ENCODE data around the gene RAD51AP1.

RAD51AP1 gene

DNA sequence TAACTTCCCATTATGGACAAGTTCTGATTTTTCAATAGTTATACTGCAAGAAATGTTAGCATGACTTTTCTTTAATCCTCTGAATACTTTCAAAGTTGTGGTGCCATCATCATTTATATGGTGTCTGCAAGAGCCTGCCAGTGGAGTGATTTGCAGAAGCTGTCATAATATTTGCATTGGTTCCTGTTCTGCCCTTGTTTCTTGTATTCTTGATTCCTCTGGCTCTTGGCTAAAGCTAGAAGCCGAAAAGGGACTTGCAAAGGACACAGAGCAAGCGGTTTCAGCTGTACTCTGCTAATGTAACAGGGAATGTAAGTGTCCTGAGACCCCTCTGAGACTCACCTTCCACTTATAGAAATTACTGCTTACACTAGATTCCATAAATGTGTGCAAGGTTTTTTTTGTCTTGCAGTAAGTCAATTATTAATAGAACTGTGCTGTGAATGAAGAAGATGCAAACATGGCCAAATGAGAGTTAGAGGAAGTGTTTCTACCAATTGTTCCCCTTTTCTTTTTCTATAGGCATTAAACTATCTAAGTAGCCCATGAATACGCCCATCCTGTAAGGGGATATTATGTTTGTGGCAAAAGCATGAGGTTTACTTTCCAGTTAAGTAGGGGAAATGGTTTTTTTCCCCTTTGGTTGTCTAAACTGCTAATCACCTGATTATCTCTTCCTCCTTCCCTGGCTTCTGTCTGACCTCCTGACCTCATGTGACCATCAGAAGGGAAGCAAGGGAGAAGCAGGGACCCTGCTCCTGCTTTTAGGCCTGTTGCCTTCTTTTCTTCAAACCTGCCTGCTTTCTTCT is 28.6 kb downstream of the RAD51AP1 start:
- TF ChIP-seq GATA3 (IDR thresholded peaks at IDR 0.05; ENCODE audit: low read depth, low read length) (no peak), GATA2 (IDR thresholded peaks at IDR 0.05; ENCODE audit: low read depth, low read length) (no peak)

DNA sequence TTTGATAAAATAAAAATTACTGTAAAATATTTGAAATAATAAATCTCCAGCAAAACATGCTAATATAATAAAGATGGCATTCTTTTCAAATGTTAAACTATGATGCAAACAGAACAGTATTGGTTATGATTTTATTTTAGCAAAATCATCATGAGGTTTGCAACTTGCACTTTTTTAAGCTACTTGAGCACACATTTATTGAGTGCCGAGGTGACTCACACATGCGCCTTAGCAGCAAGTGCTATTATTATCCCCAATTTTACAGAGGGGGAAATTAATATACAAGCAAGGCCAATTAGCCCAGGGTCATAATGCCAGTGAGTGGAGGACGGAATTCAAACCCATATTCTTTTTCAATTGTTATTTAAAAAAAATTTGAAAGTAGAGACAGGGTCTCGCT is 30.6 kb downstream of the RAD51AP1 start:
- no peak for TF ChIP-seq GATA3 (IDR thresholded peaks at IDR 0.05; ENCODE audit: low read depth, low read length)
- no peak for TF ChIP-seq GATA2 (IDR thresholded peaks at IDR 0.05; ENCODE audit: low read depth, low read length)

DNA sequence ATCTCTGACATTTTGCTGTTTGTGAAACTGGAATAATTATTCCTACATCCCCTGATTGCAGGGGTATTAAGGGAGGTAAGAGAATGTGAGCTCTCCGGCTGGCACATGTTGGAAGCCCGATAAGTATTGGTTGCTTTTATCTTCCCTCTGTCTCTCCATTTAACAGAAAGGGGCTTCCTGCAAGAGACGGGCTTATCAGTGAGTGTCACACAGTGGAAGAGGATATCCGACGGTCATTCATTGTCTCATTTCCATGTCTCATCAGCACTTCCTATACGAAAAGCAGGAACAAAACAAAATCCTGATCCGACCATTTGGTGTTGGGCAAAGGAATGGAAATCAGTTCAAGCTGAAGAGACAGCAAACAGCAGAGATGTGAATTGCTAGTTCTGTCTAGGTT is 34.0 kb downstream of the RAD51AP1 start:
- TF ChIP-seq GATA2 (IDR thresholded peaks at IDR 0.05; ENCODE audit: low read depth, low read length) (no peak), GATA3 (IDR thresholded peaks at IDR 0.05; ENCODE audit: low read depth, low read length) (no peak)

DNA sequence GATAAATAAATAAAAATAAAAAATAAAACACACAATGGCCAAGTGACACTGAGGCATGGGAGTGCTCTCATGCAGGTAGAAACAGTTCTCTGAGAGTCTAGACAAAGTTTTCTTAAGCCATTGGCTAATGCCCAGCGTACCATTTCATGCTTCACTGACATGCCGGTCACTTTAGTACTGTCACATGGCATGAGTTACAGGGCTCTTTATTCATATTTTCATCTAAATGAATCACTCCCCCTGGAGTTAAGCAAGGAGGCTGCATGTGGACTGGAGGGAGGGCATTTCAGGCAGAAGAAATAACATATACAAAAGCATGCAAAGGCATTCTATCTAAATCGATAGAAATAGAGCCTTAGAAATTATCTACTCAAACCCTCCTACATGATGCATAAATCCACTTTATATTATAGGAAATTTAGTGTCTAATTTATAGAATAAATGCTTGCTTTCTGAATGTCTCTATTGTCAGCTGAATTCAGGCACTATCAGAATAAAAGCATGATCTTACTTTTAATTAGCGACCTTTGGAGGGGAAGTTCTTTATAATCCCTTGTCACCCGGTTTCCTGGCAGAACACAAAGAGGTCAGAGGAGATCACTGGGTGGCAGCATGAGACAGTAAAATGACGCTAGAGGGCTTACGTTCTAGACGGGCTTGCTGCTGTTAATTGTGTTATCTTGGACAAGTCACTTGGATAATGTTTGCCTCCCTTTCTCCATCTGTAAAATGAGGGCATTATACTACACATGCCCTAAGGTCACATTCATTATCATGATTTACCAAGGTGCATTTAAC is 40.8 kb downstream of the RAD51AP1 start:
- TF ChIP-seq GATA3 (IDR thresholded peaks at IDR 0.05; ENCODE audit: low read depth, low read length) (no peak), GATA2 (IDR thresholded peaks at IDR 0.05; ENCODE audit: low read depth, low read length) (no peak)

DNA sequence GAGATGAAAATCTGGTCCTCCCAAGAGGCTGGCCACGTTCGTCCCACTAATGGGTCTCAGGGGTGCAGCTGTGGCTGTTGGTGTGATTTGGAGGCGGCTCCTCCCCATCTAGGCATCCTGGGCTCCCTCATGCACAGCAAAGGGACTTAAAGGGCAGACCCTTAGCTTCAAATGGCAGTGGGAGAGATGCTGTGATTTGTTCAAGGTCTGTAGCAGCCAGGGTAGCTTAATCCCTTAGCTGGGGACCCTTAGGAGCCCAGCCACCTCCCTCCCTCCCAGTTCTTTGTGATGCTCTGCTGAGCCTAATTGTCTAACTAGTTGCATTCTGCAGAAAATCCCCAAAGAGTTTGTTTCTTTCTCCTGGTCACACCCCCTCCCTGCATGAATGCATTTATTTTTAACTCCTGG is 41.6 kb downstream of the RAD51AP1 start:
- no peak for TF ChIP-seq GATA2 (IDR thresholded peaks at IDR 0.05; ENCODE audit: low read depth, low read length)
- TF ChIP-seq GATA3 (IDR thresholded peaks at IDR 0.05; ENCODE audit: low read depth, low read length) = no peak

DNA sequence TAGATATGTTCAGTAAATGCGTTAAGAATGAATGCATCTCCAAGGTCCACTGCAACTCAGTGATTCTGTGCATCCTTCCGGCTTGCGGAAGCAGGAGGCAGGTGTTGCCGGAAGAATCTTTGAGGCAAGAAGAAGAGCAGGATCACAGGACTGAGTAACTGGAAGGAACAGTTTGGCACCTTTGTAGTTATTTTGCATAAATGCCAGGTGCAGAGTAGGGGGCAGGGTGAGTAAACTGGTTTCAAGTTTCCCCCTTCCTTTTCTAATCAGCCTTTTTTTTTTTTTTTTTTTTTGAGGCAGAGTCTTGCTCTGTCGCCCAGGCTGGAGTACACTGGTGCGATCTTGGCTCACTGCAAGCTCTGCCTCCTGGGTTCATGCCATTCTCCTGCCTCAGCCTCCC is 45.6 kb downstream of the RAD51AP1 start:
- TF ChIP-seq GATA2 (IDR thresholded peaks at IDR 0.05; ENCODE audit: low read depth, low read length) = no peak
- no peak for TF ChIP-seq GATA3 (IDR thresholded peaks at IDR 0.05; ENCODE audit: low read depth, low read length)

DNA sequence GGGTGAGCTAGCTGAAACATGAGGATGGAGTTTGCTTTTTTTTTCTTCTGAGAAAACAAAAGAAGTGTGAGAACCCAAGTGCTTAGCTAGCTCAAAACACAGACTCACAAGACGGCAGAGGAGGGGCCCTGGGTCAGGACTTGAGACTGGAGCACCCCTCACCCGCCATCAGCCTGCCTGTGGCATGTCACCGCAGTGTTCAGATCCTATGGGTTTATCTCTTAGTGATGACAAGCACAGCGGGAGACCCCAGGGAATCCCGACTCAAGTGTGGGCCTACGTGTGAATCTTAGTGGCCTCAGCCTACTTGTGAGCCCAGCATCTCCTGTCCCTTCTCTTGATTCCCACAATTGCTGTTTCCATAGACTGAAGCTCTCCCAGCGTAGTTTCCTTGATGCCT is 46.2 kb downstream of the RAD51AP1 start:
- TF ChIP-seq GATA2 (IDR thresholded peaks at IDR 0.05; ENCODE audit: low read depth, low read length) = no peak

DNA sequence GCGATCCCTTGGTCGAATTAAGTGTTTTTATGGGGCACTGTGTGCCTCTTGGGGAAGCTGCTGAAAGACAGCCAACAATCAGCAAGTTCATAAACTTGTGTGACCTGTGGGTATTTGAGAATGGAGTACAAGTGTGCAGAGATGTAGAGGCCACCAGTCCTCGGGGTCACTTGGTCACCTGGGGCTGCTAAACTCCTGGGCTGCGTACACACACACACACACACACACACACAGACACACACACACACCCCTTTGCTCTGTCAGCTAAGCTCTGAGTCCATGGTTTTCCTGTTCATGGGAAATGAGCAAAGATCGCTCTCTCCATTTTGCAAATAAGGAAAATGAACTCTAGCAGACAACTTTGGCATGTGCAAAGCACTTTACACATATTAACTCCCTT is 47.8 kb downstream of the RAD51AP1 start:
- TF ChIP-seq GATA3 (IDR thresholded peaks at IDR 0.05; ENCODE audit: low read depth, low read length) (no peak), GATA2 (IDR thresholded peaks at IDR 0.05; ENCODE audit: low read depth, low read length) (no peak)

DNA sequence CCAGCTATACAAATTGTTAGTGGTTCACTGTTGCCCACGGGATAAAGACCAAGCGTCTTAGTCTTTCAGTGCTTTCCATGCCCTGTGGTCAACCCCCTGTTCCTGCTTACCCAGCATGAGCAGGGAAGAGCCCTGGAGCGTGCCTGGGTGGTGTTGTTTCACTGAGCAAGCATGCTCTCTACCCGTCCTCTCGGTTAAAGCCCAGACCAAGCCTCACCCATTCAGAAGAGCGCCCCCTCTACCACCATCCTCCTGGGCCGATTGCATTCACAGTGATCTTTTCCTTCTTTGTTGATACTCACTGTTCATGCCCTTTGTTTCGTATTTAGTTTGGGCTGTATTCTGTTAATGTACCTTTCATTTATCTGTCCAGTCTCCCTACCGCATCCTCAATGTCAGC is 48.4 kb downstream of the RAD51AP1 start:
- TF ChIP-seq GATA2 (IDR thresholded peaks at IDR 0.05; ENCODE audit: low read depth, low read length) (no peak), GATA3 (IDR thresholded peaks at IDR 0.05; ENCODE audit: low read depth, low read length) (no peak)

DNA sequence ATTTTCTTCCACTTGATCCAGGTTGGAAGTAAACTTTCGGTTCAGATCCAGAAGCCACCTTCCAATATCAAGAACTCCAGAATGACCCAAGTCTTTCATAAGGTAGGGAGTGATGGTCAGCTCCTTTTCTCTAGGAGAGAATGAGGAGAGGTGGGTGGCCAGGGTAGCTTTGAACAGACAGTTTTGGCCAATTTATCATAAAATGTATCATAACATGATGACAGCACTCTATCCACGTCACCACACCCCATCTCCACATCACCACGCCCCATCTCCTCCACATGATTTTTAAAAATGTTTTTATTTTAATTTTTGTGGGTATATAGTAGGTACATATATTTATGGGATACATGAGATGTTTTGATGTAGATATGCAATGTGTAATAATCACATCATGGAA is 50.2 kb downstream of the RAD51AP1 start:
- TF ChIP-seq GATA3 (IDR thresholded peaks at IDR 0.05; ENCODE audit: low read depth, low read length) (no peak), GATA2 (IDR thresholded peaks at IDR 0.05; ENCODE audit: low read depth, low read length) (no peak)

DNA sequence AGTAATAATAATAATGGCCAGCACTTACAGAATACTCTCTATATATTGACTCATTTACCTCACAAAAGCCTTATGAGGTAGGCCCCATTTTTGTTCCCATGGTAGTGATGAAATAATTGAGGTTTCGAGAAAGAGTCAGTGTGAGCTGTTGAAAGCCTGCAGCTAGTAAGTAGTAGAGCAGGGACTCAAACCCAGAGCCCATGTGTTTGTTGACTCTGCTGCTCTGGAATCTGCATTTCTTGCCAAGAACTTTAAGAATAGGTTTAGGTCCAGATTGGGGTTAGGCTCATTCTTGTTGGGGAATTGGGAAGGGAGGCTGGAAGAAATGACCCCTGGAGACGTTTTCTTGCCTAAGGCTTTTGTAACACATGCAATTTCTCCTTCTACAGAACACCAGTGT is 51.3 kb downstream of the RAD51AP1 start:
- TF ChIP-seq GATA2 (IDR thresholded peaks at IDR 0.05; ENCODE audit: low read depth, low read length) (no peak), GATA3 (IDR thresholded peaks at IDR 0.05; ENCODE audit: low read depth, low read length) (no peak)

DNA sequence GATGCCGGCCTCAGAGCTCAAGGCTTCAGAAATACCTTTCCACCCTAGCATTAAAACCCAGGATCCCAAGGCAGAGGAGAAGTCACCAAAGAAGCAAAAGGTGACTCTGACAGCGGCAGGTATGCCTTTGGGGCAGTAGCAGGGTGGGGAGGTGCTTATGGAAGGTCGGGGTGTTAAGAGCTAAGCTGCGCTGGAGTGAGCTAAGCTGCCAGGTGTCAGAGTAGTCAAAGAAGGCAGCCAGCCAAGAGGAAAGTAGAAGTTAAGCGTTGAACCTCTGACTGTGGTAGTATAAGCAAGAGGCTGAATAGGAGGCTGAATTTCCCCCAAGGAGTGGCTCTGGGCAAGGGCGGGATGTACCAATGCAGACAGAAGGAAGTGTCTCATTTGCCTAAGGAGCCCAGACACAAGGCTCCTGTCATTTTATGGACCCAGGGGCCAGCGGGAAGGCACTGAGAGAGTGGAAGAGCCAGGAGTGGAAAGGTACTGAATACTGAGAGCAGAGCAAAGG is 52.5 kb downstream of the RAD51AP1 start:
- TF ChIP-seq GATA2 (IDR thresholded peaks at IDR 0.05; ENCODE audit: low read depth, low read length) (no peak), GATA3 (IDR thresholded peaks at IDR 0.05; ENCODE audit: low read depth, low read length) (no peak)

DNA sequence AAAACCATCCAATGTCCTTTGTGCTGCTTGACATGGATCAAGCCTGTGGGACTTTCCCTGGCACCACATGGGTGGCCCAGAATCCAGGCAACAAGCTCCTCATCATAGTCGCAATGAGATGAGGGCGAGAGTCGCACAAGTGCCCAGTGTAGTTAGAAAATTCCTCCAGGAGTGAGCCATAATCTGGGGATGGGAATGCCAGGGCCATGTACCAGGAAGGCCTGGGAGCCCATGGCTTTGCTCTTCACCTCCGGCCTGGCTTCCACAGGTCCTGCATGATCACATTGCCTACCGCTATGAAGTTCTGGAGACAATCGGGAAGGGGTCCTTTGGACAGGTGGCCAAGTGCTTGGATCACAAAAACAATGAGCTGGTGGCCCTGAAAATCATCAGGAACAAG is 57.2 kb downstream of the RAD51AP1 start:
- TF ChIP-seq GATA3 (IDR thresholded peaks at IDR 0.05; ENCODE audit: low read depth, low read length) (no peak), GATA2 (IDR thresholded peaks at IDR 0.05; ENCODE audit: low read depth, low read length) (no peak)

DNA sequence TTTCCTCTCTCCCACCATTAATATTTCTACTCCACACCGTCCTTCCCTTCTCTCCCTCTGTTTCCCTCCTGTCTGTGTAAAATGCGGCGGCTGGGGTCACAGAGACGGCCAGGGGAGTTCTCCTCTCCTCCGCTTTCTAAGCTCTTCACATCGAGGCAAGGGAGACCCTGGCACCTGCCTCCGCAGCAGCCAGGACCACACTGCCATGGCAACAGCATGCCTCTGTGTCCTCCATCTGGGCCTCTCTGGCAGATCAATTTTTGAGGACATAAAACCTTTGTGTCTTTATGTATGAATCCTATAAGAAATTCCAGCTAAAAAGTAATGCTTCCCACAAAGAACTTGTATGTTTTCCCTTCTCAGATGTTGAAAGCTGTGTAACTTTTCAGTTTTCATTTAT is 64.7 kb downstream of the RAD51AP1 start:
- TF ChIP-seq GATA2 (IDR thresholded peaks at IDR 0.05; ENCODE audit: low read depth, low read length) (no peak), GATA3 (IDR thresholded peaks at IDR 0.05; ENCODE audit: low read depth, low read length) (no peak)

DNA sequence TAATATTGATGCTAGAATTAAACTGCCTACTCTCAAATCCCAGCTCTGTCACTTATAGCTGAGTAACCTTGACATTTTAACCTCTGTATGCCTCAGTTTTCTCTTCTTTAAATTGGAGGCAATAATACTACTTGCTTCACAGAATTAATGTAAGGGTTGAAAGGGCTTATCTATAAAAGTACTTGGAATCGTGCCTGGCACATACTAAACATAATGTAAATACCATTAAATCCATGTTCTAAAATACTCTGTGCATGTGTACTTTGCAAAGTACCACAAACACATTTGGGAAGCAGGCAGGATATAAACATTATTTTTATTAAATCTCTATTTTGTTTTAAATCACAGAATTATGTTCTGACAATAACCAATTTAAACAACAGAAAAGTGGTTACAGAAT is 65.3 kb downstream of the RAD51AP1 start:
- TF ChIP-seq GATA2 (IDR thresholded peaks at IDR 0.05; ENCODE audit: low read depth, low read length) (no peak), GATA3 (IDR thresholded peaks at IDR 0.05; ENCODE audit: low read depth, low read length) (no peak)
